HG02840 (cell line): ENCODE results near the gene PABPN1L.

Source experiments
- ATAC-seq: cut with Tn5 transposase; IDR thresholded peaks from one replicate; pipeline ENCODE4 v1.9.1; 2021; ENCODE audit warnings: mild to moderate bottlenecking, moderate library complexity, moderate number of reproducible peaks; ENCODE audit not compliant: unreplicated experiment, low FRiP score

Gene PABPN1L

GRCh38 chr16:88815901-88816589 is 50.4 kb downstream of the PABPN1L start:
- ATAC-seq = no peak

GRCh38 chr16:88815227-88815626 is 51.2 kb downstream of the PABPN1L start:
- no peak for ATAC-seq

- ATAC-seq = no peak
Observed at GRCh38 chr16:88814144-88814502, 52.3 kb downstream of the PABPN1L start.
